ENCODE measurements around the gene NT5DC2.

DNA sequence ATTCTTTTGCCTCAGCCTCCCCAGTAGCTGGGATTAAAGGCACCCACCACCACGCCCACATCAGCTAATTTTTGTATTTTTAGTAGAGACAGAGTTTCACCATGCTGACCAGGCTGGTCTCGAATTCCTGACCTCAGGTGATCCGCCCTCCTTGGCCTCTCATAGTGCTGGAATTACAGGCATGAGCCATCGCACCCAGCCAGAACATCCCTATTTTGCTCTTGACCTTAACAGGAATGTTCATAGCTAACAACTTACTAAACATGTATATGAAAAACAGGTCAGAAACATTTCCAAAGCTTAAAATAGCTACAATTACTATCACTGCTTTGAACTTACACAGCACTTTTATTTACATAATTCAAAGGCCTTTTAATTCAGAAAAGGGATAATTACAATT is 36.4 kb upstream of the NT5DC2 start:
- TF ChIP-seq, protein P1, sequence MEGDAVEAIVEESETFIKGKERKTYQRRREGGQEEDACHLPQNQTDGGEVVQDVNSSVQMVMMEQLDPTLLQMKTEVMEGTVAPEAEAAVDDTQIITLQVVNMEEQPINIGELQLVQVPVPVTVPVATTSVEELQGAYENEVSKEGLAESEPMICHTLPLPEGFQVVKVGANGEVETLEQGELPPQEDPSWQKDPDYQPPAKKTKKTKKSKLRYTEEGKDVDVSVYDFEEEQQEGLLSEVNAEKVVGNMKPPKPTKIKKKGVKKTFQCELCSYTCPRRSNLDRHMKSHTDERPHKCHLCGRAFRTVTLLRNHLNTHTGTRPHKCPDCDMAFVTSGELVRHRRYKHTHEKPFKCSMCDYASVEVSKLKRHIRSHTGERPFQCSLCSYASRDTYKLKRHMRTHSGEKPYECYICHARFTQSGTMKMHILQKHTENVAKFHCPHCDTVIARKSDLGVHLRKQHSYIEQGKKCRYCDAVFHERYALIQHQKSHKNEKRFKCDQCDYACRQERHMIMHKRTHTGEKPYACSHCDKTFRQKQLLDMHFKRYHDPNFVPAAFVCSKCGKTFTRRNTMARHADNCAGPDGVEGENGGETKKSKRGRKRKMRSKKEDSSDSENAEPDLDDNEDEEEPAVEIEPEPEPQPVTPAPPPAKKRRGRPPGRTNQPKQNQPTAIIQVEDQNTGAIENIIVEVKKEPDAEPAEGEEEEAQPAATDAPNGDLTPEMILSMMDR (IDR thresholded peaks at IDR 0.05; ENCODE audit: low read depth, low read length) = no peak
- no peak for TF ChIP-seq POLR2A (IDR thresholded peaks at IDR 0.05; ENCODE audit: extremely low read depth, insufficient read length)
- TF ChIP-seq, protein P2, sequence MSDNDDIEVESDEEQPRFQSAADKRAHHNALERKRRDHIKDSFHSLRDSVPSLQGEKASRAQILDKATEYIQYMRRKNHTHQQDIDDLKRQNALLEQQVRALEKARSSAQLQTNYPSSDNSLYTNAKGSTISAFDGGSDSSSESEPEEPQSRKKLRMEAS (IDR thresholded peaks at IDR 0.05; ENCODE audit: low read depth, low read length) = no peak
